SK-N-SH (cell line): Measurements from ENCODE around the gene LPIN1. TPM values are rescaled to one million over a fixed set of nuclear protein-coding genes. Genes with fewer than 3 reads are reported as not detected.

Experiments
- CTCF ChIA-PET: fragments of 300-600, 350-600 bp; formaldehyde crosslinking; extraction: SDS; loops from one replicate; lab custom pipeline; 2021; lab: Yijun Ruan, JAX
- POLR2A ChIA-PET: fragments of 350-600 bp; sonication (Branson Sonifier 250); formaldehyde crosslinking; extraction: SDS; loops from one replicate; lab custom pipeline; 2020; ENCODE audit warnings: antibody characterized with exemption, inconsistent platforms; lab: Yijun Ruan, JAX
- DNase-seq: peaks from one replicate; pipeline ENCODE4 v3.0.0; 2012
- H2AFZ ChIP-seq: fragments of 200-600 bp; sonication (generic); 2 replicates; pipeline ENCODE4 v1.8.1; 2016; ENCODE audit warnings: antibody characterized with exemption, mild to moderate bottlenecking, low read depth
- H3F3A ChIP-seq: fragments of 200-600 bp; sonication (generic); replicated peaks from 2 replicates; pipeline ENCODE3; 2016; ENCODE audit warnings: antibody characterized with exemption, mild to moderate bottlenecking; ENCODE audit not compliant: insufficient read depth
- H3K27ac ChIP-seq, 2 experiments: fragments of 200-500 bp in 1 of 2; fragments of 200-600 bp in 1 of 2; sonication (Bioruptor generic) in 1 of 2; sonication (generic), shearing (Covaris generic) in 1 of 2; 2 replicates each; pipeline versions ENCODE4 v1.5.1 to v1.6.1; 2014 to 2016; ENCODE audit warnings: low read depth in 2 of 2, inconsistent platforms in 1 of 2, low read length in 1 of 2, mild to moderate bottlenecking in 1 of 2, mixed read lengths in 1 of 2
- H3K27me3 ChIP-seq: fragments of 200-600 bp; sonication (generic), shearing (Covaris generic); 2 replicates; pipeline ENCODE4 v1.6.1; 2016; ENCODE audit warnings: mixed run types; ENCODE audit not compliant: insufficient read depth
- H3K36me3 ChIP-seq, 2 experiments: fragments of 200-500 bp in 1 of 2; fragments of 200-600 bp in 1 of 2; sonication (Bioruptor generic) in 1 of 2; sonication (generic) in 1 of 2; replicated peaks in 1 of 2; 2 replicates each; pipeline versions ENCODE3 to v1.5.1; 2014 to 2016; ENCODE audit warnings: low read length in 1 of 2, mild to moderate bottlenecking in 1 of 2; ENCODE audit not compliant: insufficient read depth in 2 of 2, control insufficient read depth in 1 of 2
- H3K4me1 ChIP-seq, 2 experiments: fragments of 200-500 bp in 1 of 2; fragments of 200-600 bp in 1 of 2; sonication (Bioruptor generic) in 1 of 2; sonication (generic), shearing (Covaris generic) in 1 of 2; 2 replicates each; pipeline versions ENCODE4 v1.5.1 to v1.6.1; 2014 to 2016; ENCODE audit warnings: low read depth in 1 of 2, low read length in 1 of 2, mixed run types in 1 of 2; ENCODE audit not compliant: insufficient read depth in 2 of 2, control insufficient read depth in 1 of 2
- H3K4me2 ChIP-seq: fragments of 200-600 bp; sonication (generic), shearing (Covaris generic); 2 replicates; pipeline ENCODE4 v1.6.1; 2017; ENCODE audit warnings: mixed run types
- H3K4me3 ChIP-seq, 2 experiments: fragments of 200-500 bp in 1 of 2; fragments of 200-600 bp in 1 of 2; sonication (Bioruptor generic) in 1 of 2; sonication (generic), shearing (Covaris generic) in 1 of 2; 2 replicates each; pipeline versions ENCODE4 v1.5.1 to v1.8.1; 2014 to 2016; ENCODE audit warnings: low read depth in 2 of 2, inconsistent platforms in 1 of 2, low read length in 1 of 2, mild to moderate bottlenecking in 1 of 2, mixed read lengths in 1 of 2, moderate library complexity in 1 of 2
- H3K79me2 ChIP-seq: fragments of 200-600 bp; sonication (generic); 2 replicates; pipeline ENCODE4 v1.8.1; 2017; ENCODE audit warnings: mild to moderate bottlenecking; ENCODE audit not compliant: insufficient read depth
- H3K9ac ChIP-seq: fragments of 200-600 bp; sonication (generic); 2 replicates; pipeline ENCODE4 v1.6.1; 2017; ENCODE audit warnings: mixed run types
- H3K9me2 ChIP-seq: fragments of 200-600 bp; sonication (generic); 2 replicates; pipeline ENCODE4 v1.6.1; 2017; ENCODE audit warnings: mixed run types
- H3K9me3 ChIP-seq: fragments of 200-600 bp; sonication (generic); 2 replicates; pipeline ENCODE4 v1.6.1; 2017; ENCODE audit warnings: mixed run types, mild to moderate bottlenecking, moderate library complexity
- H4K20me1 ChIP-seq: fragments of 200-600 bp; sonication (generic); 2 replicates; pipeline ENCODE4 v1.6.1; 2017; ENCODE audit warnings: mild to moderate bottlenecking, mixed run types; ENCODE audit not compliant: insufficient read depth
- ELF1 ChIP-seq: IDR thresholded peaks from 2 replicates; pipeline ENCODE4 v1.4.0; 2012
- EP300 ChIP-seq, 2 experiments: IDR thresholded peaks; 2 replicates each; pipeline versions ENCODE4 v1.4.0 to v1.6.1; 2012; ENCODE audit warnings: borderline replicate concordance in 1 of 2, low read depth in 1 of 2, low read length in 1 of 2
- EZH2phosphoT487 ChIP-seq: fragments of 200-600 bp; sonication (generic); IDR thresholded peaks from 2 replicates; pipeline ENCODE4 v1.6.1; 2017; ENCODE audit warnings: low read depth, mixed run types, mild to moderate bottlenecking, antibody characterized with exemption, moderate library complexity, borderline replicate concordance
- FOXJ3 ChIP-seq: sonication (generic); formaldehyde crosslinking; IDR thresholded peaks from 2 replicates; pipeline ENCODE4 v1.5.1; 2020; ENCODE audit warnings: mild to moderate bottlenecking, missing genetic modification reagents
- FOXM1 ChIP-seq: IDR thresholded peaks from 2 replicates; pipeline ENCODE4 v1.4.0; 2012; ENCODE audit warnings: low read depth, mild to moderate bottlenecking
- JUND ChIP-seq: IDR thresholded peaks from 2 replicates; pipeline ENCODE4 v1.4.0; 2012
- MAX ChIP-seq: IDR thresholded peaks from 2 replicates; pipeline ENCODE4 v1.4.0; 2012; ENCODE audit warnings: low read depth
- MEF2A ChIP-seq: IDR thresholded peaks from 2 replicates; pipeline ENCODE4 v1.4.0; 2012; ENCODE audit warnings: low read depth, borderline replicate concordance
- MXI1 ChIP-seq: IDR thresholded peaks from 2 replicates; pipeline ENCODE4 v1.6.1; 2012; ENCODE audit warnings: mild to moderate bottlenecking, low read depth, low read length, improper control_type of control experiment
- NFIC ChIP-seq: IDR thresholded peaks from 2 replicates; pipeline ENCODE4 v1.4.0; 2012; ENCODE audit warnings: borderline replicate concordance
- NRF1 ChIP-seq: IDR thresholded peaks from 2 replicates; pipeline ENCODE4 v1.6.1; 2012; ENCODE audit warnings: low read depth, mild to moderate bottlenecking, low read length
- PBX3 ChIP-seq: IDR thresholded peaks from 2 replicates; pipeline ENCODE4; 2012
- POLR2AphosphoS5 ChIP-seq: IDR thresholded peaks from 2 replicates; pipeline ENCODE4 v1.6.1; 2012; ENCODE audit warnings: low read depth, low read length
- RAD21 ChIP-seq: IDR thresholded peaks from 2 replicates; pipeline ENCODE4 v1.6.1; 2012; ENCODE audit warnings: mild to moderate bottlenecking, low read length
- RCOR1 ChIP-seq: fragments of 150-350 bp; IDR thresholded peaks from 2 replicates; pipeline ENCODE4 v1.6.1; 2017; ENCODE audit warnings: antibody characterized with exemption, low read length
- REST ChIP-seq: IDR thresholded peaks from 2 replicates; pipeline ENCODE4 v1.6.1; 2012; ENCODE audit warnings: mild to moderate bottlenecking, low read depth, low read length, moderate library complexity
- RFX5 ChIP-seq: IDR thresholded peaks from 2 replicates; pipeline ENCODE4 v1.6.1; 2012; ENCODE audit warnings: mild to moderate bottlenecking, improper control_type of control experiment, low read length
- SMC3 ChIP-seq: IDR thresholded peaks from 2 replicates; pipeline ENCODE4 v1.6.1; 2012; ENCODE audit warnings: low read depth, low read length, improper control_type of control experiment
- TCF12 ChIP-seq: IDR thresholded peaks from 2 replicates; pipeline ENCODE4 v1.4.0; 2012
- TEAD4 ChIP-seq: IDR thresholded peaks from 2 replicates; pipeline ENCODE4 v1.4.0; 2012; ENCODE audit warnings: mild to moderate bottlenecking, borderline replicate concordance; ENCODE audit not compliant: insufficient read depth
- USF2 ChIP-seq: fragments of 150-350 bp; IDR thresholded peaks from 2 replicates; pipeline ENCODE4 v1.6.1; 2017; ENCODE audit warnings: antibody characterized with exemption, low read length, low read depth, borderline replicate concordance
- YY1 ChIP-seq: IDR thresholded peaks from 2 replicates; pipeline ENCODE4 v1.4.0; 2012; ENCODE audit warnings: low read depth, mild to moderate bottlenecking
- WGBS: methylation state at CpG from one replicate; pipeline ENCODE4 v1.1.6; 2017; ENCODE audit warnings: low lambda C conversion rate; 5-methylcytosine and 5-hydroxymethylcytosine counted together
- polyA plus RNA-seq, 3 experiments: library from polyadenylated mRNA; depleted of rRNA; stranded (reverse); fragments of >200 nt; gene quantifications; 2 replicates each; pipeline ENCODE4 v1.2.3, GENCODE V29; 2012
- TF ChIP-seq, protein P1 (sequence below): fragments of 150-350 bp; IDR thresholded peaks from 2 replicates; pipeline ENCODE4 v1.6.1; 2016; ENCODE audit warnings: mild to moderate bottlenecking, low read depth, low read length
- TF ChIP-seq, protein P2 (sequence below): IDR thresholded peaks from 2 replicates; pipeline ENCODE4 v1.4.0; 2012; ENCODE audit warnings: low read depth, borderline replicate concordance

LPIN1 gene
- polyA plus RNA-seq, 1 of the 3 experiments (the other 2 are of a cell fraction) = 22.1 TPM

DNA sequence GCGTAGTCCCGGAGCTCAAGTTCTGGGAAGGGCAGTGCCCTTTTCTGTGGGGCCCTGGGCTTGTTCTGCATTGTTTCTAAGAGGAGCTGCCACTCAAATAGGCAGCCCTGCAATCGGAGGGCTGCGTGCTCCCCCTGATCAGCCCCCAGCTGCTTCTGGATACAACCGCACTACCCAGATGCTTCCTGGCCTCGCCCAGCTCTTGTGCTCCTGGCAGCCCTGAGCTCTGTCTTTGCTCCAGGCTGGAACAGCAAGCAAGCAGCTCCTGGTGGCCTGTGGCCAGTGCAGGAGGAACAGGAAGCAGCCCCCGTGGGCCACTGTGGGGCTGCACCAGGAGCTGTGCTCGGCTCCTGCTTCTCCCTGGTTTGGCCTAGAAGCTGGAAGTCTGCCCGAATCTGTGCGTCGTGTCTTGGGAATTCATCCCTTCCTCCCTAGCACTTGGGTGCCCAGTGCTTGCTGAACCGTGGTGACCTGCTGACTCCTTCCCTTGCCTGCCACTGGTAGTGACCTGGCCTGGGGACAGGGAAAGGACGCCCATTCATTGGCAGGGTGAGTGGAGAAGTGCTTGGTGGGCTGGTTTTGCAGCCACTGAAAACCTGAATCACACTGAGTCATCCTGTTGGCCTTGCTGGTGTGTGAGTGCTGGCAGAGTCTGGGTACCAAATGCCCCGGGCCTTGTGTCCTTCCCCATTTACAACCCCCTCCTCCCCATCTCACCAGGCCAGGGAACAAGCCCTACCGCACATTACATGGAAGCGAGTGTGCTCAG lies 49.1 kb upstream of the LPIN1 start:
- DNase-seq = peak; percentile 82
- Histone ChIP-seq H3K27ac (peak overlapping the region; percentile 56 to 83), H3K4me2 (peak overlapping the region; percentile 66), H3K36me3 (no peaks in the 10 kb centered on the region), H3K27me3 (no peaks in the 10 kb centered on the region), H3K9ac (peak overlapping the region; percentile 32; the same call in 1 of the 2 replicates), H3K9me3 (no peaks in the 10 kb centered on the region), H4K20me1 (no peaks in the 10 kb centered on the region), H3K79me2 (no peaks in the 10 kb centered on the region), H3K9me2 (no peaks in the 10 kb centered on the region), H2AFZ (peak overlapping the region; percentile 72), H3F3A (peaks cover 23% of the 10 kb centered on the region), H3K4me1 (peaks cover 14 to 46% of the 10 kb centered on the region in 2 experiments; a peak in 3 of 4 replicates), H3K4me3 (no peak overlapping the region)
- WGBS = 34% methylated on average over 14 of the region's 16 CpGs
- CTCF ChIA-PET = interaction anchor here (1.1 to 31.9 kb wide), 11 partner anchors 10 to 1310 kb away, joined by 3 to 886 read pairs (median 8); partner anchors contain the start of gene LPIN1
- POLR2A ChIA-PET = interaction anchor here (0.9 to 2.0 kb wide), 8 partner anchors 10 to 84 kb away, joined by 3 to 16 read pairs (median 4); partner anchors contain the start of gene LPIN1
- no peak for TF ChIP-seq USF2
- TF ChIP-seq PBX3 = peak; percentile 62
- TF ChIP-seq, protein P1, sequence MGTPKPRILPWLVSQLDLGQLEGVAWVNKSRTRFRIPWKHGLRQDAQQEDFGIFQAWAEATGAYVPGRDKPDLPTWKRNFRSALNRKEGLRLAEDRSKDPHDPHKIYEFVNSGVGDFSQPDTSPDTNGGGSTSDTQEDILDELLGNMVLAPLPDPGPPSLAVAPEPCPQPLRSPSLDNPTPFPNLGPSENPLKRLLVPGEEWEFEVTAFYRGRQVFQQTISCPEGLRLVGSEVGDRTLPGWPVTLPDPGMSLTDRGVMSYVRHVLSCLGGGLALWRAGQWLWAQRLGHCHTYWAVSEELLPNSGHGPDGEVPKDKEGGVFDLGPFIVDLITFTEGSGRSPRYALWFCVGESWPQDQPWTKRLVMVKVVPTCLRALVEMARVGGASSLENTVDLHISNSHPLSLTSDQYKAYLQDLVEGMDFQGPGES = no peak
- peak; percentile 62 for TF ChIP-seq MAX
- no peak for TF ChIP-seq MEF2A
- TF ChIP-seq FOXM1 = no peak
- 0 out of 2 replicates have a peak, but pooled peaks have one; percentile 13 for TF ChIP-seq RCOR1
- no peak for TF ChIP-seq RFX5
- TF ChIP-seq REST = no peak
- peak; percentile 64 for TF ChIP-seq TCF12
- 0 out of 2 replicates have a peak, but pooled peaks have one; percentile 4 for TF ChIP-seq TEAD4
- no peak for TF ChIP-seq YY1
- TF ChIP-seq EP300 (IDR thresholded peaks at IDR 0.05; ENCODE audit: borderline replicate concordance in 1 of 2, low read depth in 1 of 2, low read length in 1 of 2) = peak in 1 of 2 experiments; percentile 31; a peak in 1 of 4 replicates
- TF ChIP-seq MXI1 = no peak
- TF ChIP-seq SMC3 = no peak
- no peak for TF ChIP-seq NRF1
- peak; percentile 60 for TF ChIP-seq JUND
- TF ChIP-seq NFIC = peak; percentile 87
- peak; percentile 80 for TF ChIP-seq FOXJ3 (CRISPR knock-in tag)
- no peak; the same call in 1 of the 2 replicates for TF ChIP-seq ELF1
- TF ChIP-seq, protein P2, sequence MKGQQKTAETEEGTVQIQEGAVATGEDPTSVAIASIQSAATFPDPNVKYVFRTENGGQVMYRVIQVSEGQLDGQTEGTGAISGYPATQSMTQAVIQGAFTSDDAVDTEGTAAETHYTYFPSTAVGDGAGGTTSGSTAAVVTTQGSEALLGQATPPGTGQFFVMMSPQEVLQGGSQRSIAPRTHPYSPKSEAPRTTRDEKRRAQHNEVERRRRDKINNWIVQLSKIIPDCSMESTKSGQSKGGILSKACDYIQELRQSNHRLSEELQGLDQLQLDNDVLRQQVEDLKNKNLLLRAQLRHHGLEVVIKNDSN = peak; percentile 12; the same call in 1 of the 2 replicates
- TF ChIP-seq RAD21 = no peak; the same call in 1 of the 2 replicates
- no peak for TF ChIP-seq EZH2phosphoT487
- 0 out of 2 replicates have a peak, but pooled peaks have one; percentile 34 for TF ChIP-seq POLR2AphosphoS5
